Parathyroid adenoma (tissue), 2 donors: Measurements from ENCODE around the gene ATF6.

Experiments used
- H2AFZ ChIP-seq: fragments of 300-600 bp; sonication (generic); one replicate; pipeline ENCODE4 v1.7.0; 2017; ENCODE audit warnings: antibody characterized with exemption, mild to moderate bottlenecking
- H3K27ac ChIP-seq: fragments of 300-600 bp; sonication (generic); one replicate; pipeline ENCODE4 v1.7.0; 2017
- H3K27me3 ChIP-seq: fragments of 300-600 bp; sonication (generic); one replicate; pipeline ENCODE4 v1.7.0; 2017; ENCODE audit warnings: low read length; ENCODE audit not compliant: control insufficient read depth, insufficient read depth
- H3K36me3 ChIP-seq: fragments of 300-600 bp; sonication (generic); one replicate; pipeline ENCODE4 v1.7.0; 2017; ENCODE audit warnings: low read length; ENCODE audit not compliant: control insufficient read depth, insufficient read depth
- H3K4me1 ChIP-seq: fragments of 300-600 bp; sonication (generic); one replicate; pipeline ENCODE4 v1.7.0; 2017; ENCODE audit warnings: control low read depth
- H3K4me2 ChIP-seq: fragments of 300-600 bp; sonication (generic); one replicate; pipeline ENCODE4 v1.7.0; 2017; ENCODE audit warnings: low read length
- H3K4me3 ChIP-seq: fragments of 300-600 bp; sonication (generic); one replicate; pipeline ENCODE4 v1.7.0; 2017; ENCODE audit warnings: low read depth, low read length
- H3K79me2 ChIP-seq: fragments of 300-600 bp; sonication (generic); one replicate; pipeline ENCODE4 v1.7.0; 2017; ENCODE audit warnings: control low read depth
- H3K9ac ChIP-seq: fragments of 300-600 bp; sonication (generic); one replicate; pipeline ENCODE4 v1.7.0; 2017; ENCODE audit warnings: mild to moderate bottlenecking
- H3K9me3 ChIP-seq: fragments of 300-600 bp; sonication (generic); one replicate; pipeline ENCODE4 v1.7.0; 2017; ENCODE audit warnings: low read length; ENCODE audit not compliant: control insufficient read depth
- TF ChIP-seq, protein P1 (sequence below): fragments of 300-600 bp; sonication (generic); IDR thresholded peaks from one replicate; pipeline ENCODE4 v1.7.0; 2017; ENCODE audit warnings: antibody characterized with exemption, mild to moderate bottlenecking
- donor health status: primary hyperparathyroidism.

Gene ATF6

DNA sequence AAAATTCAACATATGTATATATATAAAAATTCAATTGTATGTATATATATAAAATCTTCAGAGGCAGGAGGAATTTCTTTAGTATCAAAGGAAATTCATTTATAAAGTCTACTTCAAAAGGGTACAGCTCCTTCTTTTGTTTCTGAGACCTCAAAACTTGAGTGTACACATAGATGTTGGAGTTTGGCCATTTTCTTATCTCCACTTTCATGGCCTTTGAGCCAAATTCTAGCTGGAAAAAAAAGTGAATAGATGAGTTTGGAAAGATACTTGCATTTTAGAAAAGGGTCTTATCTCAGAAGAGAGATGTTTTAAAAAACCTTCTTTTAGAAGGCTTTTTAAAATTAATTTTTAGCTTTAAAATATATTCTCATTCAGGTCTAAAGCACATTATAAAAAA is 103.2 kb downstream of the ATF6 start:
- TF ChIP-seq, protein P1, sequence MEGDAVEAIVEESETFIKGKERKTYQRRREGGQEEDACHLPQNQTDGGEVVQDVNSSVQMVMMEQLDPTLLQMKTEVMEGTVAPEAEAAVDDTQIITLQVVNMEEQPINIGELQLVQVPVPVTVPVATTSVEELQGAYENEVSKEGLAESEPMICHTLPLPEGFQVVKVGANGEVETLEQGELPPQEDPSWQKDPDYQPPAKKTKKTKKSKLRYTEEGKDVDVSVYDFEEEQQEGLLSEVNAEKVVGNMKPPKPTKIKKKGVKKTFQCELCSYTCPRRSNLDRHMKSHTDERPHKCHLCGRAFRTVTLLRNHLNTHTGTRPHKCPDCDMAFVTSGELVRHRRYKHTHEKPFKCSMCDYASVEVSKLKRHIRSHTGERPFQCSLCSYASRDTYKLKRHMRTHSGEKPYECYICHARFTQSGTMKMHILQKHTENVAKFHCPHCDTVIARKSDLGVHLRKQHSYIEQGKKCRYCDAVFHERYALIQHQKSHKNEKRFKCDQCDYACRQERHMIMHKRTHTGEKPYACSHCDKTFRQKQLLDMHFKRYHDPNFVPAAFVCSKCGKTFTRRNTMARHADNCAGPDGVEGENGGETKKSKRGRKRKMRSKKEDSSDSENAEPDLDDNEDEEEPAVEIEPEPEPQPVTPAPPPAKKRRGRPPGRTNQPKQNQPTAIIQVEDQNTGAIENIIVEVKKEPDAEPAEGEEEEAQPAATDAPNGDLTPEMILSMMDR, result no peak
- no peaks in the 10 kb centered on the region for H3K27me3 ChIP-seq
- no peaks in the 10 kb centered on the region for H3K9me3 ChIP-seq
- H3K36me3 ChIP-seq, result no peaks in the 10 kb centered on the region
- H3K27ac ChIP-seq, result no peak overlapping the region
- no peak overlapping the region for H2AFZ ChIP-seq
- no peak overlapping the region for H3K9ac ChIP-seq
- no peak overlapping the region for H3K4me2 ChIP-seq
- no peak overlapping the region for H3K4me3 ChIP-seq
- no peaks in the 10 kb centered on the region for H3K79me2 ChIP-seq
- no peaks in the 10 kb centered on the region for H3K4me1 ChIP-seq

DNA sequence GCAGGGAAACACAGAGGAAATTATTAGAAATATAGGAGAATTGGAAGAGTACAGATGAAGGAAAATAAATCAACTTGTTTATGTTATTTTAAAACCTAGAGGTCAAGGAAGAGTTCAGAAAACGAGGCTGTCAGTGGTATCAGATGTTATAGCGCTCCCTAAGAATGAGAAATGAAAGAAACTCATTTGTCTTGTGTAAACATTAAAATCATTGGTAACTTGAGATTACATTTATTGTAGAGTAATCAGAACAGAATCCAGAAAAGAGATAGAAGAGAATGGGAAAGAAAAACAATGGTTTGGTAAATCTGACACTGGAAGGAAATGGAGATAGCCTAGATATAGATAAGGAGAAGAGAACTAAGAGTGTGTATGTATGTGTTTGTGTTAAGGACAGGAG is 106.4 kb downstream of the ATF6 start:
- no peaks in the 10 kb centered on the region for H3K79me2 ChIP-seq
- no peak overlapping the region for H3K4me2 ChIP-seq
- no peak overlapping the region for H3K27ac ChIP-seq
- no peaks in the 10 kb centered on the region for H3K9me3 ChIP-seq
- no peaks in the 10 kb centered on the region for H3K27me3 ChIP-seq
- H2AFZ ChIP-seq, result no peak overlapping the region
- no peaks in the 10 kb centered on the region for H3K36me3 ChIP-seq
- no peak overlapping the region for H3K4me3 ChIP-seq
- H3K9ac ChIP-seq, result no peak overlapping the region
- H3K4me1 ChIP-seq, result no peaks in the 10 kb centered on the region
- TF ChIP-seq, protein P1, result no peak

DNA sequence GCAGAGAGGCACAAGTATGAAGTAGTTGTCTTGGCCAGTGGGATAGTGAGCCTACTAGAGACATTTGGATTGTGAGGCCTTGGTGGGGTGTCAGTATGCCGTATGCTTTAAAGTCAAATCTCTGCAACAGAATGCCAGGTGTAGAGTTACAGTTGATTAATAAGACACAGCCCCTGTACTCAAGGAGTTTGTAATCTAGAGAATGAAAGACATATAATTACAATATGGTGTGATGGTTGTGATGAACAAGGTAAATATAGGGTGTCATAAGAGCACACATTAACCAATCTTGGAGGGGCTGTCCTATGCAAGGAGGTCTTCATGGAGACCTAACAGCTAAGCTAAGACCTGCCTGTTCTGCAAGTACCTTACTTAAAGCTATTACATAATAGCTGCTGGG is 113.1 kb downstream of the ATF6 start:
- no peak overlapping the region for H3K9ac ChIP-seq
- H2AFZ ChIP-seq, result no peak overlapping the region
- no peak overlapping the region for H3K27ac ChIP-seq
- H3K36me3 ChIP-seq, result no peaks in the 10 kb centered on the region
- H3K4me1 ChIP-seq, result no peaks in the 10 kb centered on the region
- no peaks in the 10 kb centered on the region for H3K9me3 ChIP-seq
- TF ChIP-seq, protein P1, result no peak
- H3K4me2 ChIP-seq, result no peak overlapping the region
- no peaks in the 10 kb centered on the region for H3K27me3 ChIP-seq
- no peaks in the 10 kb centered on the region for H3K79me2 ChIP-seq
- no peak overlapping the region for H3K4me3 ChIP-seq

DNA sequence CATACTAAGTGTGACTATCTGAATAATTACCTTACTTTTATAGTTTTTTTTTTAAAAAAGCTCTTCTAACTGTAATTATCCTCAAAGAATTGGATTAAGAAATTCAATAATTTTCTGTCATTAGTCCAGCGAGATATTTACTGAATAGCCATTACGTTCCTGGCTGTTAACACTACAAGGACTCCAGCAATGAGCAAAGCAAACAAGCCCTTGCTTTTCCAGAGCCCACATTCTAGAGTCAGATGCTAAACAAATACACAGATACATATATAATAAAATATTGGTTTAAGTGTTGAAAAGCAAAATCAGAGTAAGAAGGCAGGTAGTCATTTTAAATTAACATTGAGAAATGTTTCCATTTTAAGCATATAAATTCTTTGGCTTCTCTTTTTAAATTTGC is 118.4 kb downstream of the ATF6 start:
- Histone ChIP-seq H2AFZ (no peak overlapping the region), H3K9ac (no peak overlapping the region), H3K4me2 (no peak overlapping the region), H3K4me3 (no peak overlapping the region), H3K9me3 (no peaks in the 10 kb centered on the region), H3K36me3 (no peaks in the 10 kb centered on the region), H3K79me2 (no peaks in the 10 kb centered on the region), H3K27ac (no peak overlapping the region), H3K27me3 (no peaks in the 10 kb centered on the region), H3K4me1 (no peaks in the 10 kb centered on the region)
- TF ChIP-seq, protein P1, result no peak

DNA sequence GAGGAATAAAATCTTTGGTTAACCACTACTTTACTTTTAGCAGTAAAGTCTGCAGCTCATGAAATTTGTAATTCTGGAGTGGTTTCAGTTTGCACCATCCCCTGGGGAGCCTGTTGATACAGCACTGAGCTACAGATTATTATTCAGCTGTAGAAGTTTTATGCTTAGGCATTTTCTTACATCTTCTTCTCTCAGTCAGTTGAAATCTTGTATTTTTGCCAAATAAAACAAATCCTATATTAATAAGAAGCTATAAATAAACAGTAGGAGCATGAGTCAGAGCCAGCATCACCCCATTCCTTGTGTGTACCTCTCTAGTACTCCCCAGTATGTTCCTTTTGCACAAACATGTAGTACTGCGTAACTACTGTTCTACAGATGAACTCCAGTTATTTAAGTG is 118.9 kb downstream of the ATF6 start:
- Histone ChIP-seq H3K79me2 (no peaks in the 10 kb centered on the region), H3K27ac (no peak overlapping the region), H3K4me3 (no peak overlapping the region), H3K36me3 (no peaks in the 10 kb centered on the region), H3K27me3 (no peaks in the 10 kb centered on the region), H3K4me1 (no peaks in the 10 kb centered on the region), H2AFZ (no peak overlapping the region), H3K4me2 (no peak overlapping the region), H3K9ac (no peak overlapping the region), H3K9me3 (no peaks in the 10 kb centered on the region)
- TF ChIP-seq, protein P1, result no peak
